ENCODE data around the gene IL6.

The IL6 gene

DNA sequence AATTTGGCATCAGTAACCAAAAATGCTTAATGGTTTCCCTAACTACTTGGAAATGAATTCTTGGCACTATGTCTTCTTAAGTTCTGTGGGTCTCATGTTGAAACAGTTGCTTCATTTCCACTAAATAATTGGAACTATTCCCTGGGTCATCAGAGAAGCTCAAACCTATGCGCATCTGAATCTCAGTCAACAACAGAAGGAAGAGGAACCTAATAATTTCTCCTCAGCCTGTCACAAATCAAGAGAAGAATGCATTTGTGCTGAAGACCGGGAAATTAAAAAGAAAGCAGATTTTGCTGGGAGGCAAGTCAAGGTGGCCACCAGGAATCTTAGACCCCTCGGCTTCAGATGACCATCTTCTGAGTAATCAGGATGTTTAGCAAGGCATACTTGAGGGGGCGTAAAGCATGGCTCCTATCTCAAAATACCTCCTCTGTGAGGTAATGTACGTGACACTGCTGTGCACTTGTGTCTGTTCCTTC is 54.3 kb downstream of the IL6 start:
- Histone ChIP-seq H3K27ac (replicated peaks) (no peak overlapping the region), H3K4me3 (replicated peaks; ENCODE audit: insufficient read depth, low read length) (no peak overlapping the region), H3K27me3 (ENCODE audit: insufficient read depth, poor library complexity, severe bottlenecking) (peaks cover 5% of the 10 kb centered on the region)
- no peak for DNase-seq (ENCODE audit: low read depth in 1 of 2, low spot score in 1 of 2)
- TF ChIP-seq, protein P1, sequence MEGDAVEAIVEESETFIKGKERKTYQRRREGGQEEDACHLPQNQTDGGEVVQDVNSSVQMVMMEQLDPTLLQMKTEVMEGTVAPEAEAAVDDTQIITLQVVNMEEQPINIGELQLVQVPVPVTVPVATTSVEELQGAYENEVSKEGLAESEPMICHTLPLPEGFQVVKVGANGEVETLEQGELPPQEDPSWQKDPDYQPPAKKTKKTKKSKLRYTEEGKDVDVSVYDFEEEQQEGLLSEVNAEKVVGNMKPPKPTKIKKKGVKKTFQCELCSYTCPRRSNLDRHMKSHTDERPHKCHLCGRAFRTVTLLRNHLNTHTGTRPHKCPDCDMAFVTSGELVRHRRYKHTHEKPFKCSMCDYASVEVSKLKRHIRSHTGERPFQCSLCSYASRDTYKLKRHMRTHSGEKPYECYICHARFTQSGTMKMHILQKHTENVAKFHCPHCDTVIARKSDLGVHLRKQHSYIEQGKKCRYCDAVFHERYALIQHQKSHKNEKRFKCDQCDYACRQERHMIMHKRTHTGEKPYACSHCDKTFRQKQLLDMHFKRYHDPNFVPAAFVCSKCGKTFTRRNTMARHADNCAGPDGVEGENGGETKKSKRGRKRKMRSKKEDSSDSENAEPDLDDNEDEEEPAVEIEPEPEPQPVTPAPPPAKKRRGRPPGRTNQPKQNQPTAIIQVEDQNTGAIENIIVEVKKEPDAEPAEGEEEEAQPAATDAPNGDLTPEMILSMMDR (IDR thresholded peaks at IDR 0.05; ENCODE audit: insufficient read depth, low read length), result no peak
- TF ChIP-seq, protein P2, sequence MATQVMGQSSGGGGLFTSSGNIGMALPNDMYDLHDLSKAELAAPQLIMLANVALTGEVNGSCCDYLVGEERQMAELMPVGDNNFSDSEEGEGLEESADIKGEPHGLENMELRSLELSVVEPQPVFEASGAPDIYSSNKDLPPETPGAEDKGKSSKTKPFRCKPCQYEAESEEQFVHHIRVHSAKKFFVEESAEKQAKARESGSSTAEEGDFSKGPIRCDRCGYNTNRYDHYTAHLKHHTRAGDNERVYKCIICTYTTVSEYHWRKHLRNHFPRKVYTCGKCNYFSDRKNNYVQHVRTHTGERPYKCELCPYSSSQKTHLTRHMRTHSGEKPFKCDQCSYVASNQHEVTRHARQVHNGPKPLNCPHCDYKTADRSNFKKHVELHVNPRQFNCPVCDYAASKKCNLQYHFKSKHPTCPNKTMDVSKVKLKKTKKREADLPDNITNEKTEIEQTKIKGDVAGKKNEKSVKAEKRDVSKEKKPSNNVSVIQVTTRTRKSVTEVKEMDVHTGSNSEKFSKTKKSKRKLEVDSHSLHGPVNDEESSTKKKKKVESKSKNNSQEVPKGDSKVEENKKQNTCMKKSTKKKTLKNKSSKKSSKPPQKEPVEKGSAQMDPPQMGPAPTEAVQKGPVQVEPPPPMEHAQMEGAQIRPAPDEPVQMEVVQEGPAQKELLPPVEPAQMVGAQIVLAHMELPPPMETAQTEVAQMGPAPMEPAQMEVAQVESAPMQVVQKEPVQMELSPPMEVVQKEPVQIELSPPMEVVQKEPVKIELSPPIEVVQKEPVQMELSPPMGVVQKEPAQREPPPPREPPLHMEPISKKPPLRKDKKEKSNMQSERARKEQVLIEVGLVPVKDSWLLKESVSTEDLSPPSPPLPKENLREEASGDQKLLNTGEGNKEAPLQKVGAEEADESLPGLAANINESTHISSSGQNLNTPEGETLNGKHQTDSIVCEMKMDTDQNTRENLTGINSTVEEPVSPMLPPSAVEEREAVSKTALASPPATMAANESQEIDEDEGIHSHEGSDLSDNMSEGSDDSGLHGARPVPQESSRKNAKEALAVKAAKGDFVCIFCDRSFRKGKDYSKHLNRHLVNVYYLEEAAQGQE (IDR thresholded peaks at IDR 0.05; ENCODE audit: insufficient replicate concordance, low read depth), result no peak
- TF ChIP-seq POLR2AphosphoS5 (IDR thresholded peaks at IDR 0.05; ENCODE audit: low read depth), result no peak
- no peak for TF ChIP-seq SPI1 (IDR thresholded peaks at IDR 0.05; ENCODE audit: borderline replicate concordance, low read depth)
- TF ChIP-seq GABPA (IDR thresholded peaks at IDR 0.05; ENCODE audit: low read depth), result no peak
